NCI-H1436 (cell line): ENCODE measurements around the gene SPINT2.
"Not testable (repeated sequence)": the region's sequence is repeated elsewhere in the genome, so short reads cannot be mapped to it uniquely, and the experiment has no call there.

ENCODE experiments used
- DNase-seq: peaks from one replicate; lab custom pipeline; 2025; lab: John Stamatoyannopoulos, UW

Gene SPINT2, protein sequence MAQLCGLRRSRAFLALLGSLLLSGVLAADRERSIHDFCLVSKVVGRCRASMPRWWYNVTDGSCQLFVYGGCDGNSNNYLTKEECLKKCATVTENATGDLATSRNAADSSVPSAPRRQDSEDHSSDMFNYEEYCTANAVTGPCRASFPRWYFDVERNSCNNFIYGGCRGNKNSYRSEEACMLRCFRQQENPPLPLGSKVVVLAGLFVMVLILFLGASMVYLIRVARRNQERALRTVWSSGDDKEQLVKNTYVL

DNA sequence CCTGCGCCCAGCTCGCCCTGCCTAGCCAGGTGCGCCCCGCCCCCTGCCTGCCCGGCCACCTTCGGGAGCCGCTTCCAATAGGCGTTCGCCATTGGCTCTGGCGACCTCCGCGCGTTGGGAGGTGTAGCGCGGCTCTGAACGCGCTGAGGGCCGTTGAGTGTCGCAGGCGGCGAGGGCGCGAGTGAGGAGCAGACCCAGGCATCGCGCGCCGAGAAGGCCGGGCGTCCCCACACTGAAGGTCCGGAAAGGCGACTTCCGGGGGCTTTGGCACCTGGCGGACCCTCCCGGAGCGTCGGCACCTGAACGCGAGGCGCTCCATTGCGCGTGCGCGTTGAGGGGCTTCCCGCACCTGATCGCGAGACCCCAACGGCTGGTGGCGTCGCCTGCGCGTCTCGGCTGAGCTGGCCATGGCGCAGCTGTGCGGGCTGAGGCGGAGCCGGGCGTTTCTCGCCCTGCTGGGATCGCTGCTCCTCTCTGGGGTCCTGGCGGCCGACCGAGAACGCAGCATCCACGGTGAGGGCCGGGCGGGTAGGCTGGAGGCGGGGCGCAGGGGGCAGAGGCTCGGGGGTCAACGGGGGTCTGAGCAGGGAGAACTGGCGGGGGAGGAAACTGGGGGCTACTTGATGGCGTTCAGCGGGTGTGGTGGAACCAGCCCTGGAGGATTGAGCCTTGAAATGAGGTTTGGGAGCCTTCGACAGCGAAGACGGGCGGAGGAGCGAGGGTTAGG is at the start of gene SPINT2:
Gene SPINT2, plus strand, starts transcription at position 88 of the 727 bp plus-strand sequence. Its CDS starts 320 bp downstream, at position 408.
- peak; percentile 99 for DNase-seq

DNA sequence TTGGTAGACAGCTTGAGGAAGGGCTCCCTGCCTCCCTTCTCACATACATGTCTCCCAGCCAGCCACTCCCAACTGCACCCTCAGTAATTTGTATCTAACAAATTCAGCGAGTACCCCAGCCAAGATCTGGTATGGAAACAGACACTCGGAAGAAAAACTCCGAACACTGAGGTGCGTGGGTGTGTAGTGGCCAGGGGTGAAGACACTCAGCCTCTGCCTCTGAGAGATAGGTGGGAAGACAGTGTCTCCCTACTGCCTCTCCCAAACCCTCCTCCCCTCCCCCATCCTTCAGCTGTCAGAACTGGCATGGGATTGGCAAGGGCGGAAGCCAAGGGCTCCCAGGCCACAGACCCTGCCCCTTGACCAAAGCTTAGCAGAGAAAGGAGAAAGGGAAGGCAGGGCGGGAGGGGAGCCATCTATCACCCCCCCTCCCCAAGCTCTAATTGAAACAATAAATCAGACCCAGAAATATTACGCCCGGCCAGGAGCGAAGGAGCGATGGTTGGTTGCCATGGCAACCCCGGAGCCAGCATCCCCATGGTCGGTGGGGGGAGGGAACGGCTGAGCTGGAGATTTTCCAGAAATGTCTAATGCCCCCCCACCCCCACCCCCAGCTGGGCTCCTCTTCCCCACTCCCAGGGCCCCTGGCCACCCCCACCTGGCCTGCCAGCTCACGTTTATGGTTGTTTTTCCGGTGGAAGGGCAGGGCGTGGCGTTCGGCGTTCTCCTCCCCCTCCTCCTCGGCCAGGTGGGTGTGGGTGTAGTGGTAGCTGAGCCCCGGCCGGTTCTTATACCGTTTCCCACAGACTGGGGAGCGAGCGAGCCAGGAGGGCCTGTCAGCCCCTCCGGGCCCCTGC is 47.4 kb upstream of the SPINT2 start:
- DNase-seq = no peak

DNA sequence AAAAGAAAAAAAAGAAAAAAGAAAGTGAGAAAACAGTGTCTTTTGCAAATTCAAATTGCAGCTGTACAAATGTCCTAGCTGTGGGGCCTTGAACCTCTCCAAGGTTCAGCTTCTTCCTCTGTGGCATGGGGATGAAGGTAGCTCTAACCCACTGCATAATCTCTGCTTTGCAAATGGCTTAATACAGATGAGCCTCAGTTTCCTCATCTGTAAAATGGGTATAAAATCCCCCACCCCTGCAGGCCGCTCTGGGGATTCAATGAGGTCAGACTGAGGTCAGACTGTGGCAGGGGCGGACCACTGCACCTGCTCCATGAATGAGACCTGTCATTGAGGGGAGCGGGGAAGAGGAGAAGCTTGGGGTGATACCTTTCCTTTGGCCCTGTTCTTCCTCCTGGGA is 46.2 kb upstream of the SPINT2 start:
- no peak for DNase-seq

DNA sequence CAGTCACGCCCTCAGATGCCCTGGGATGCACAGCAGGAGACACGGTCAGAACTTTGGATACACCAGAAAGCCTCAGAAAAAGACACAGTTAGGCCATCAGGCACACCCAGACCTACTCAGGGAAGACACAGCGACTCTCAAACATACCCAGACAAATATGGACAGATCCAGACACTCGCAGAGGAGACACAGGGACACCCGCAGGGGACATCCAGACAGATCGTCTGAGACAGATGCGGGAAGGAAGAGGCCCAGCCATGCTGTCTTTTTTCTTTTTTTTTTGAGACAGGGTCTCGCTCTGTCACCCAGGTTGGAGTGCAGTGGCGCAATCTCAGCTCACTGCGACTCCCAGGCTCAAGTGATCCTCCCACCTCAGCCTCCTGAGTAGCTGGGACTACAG is 45.2 kb upstream of the SPINT2 start:
- DNase-seq = no peak

DNA sequence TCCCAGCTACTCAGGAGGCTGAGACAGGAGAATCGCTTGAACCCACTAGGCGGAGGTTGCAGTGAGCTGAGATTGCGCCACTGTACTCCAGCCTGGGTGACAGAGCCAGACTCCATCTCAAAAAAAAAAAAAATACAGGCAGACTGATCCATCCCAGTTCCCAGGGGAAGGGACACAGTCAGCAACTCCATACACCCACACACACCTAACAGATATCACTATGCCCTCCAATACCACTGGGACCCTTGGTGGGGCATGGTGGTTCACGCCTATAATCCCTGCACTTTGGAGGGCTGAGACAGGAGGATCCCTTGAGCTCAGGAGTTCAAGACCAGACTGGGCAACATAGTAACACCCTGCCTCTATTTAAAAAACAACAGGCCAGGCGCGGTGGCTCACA is 43.0 kb upstream of the SPINT2 start:
- DNase-seq = no peak

DNA sequence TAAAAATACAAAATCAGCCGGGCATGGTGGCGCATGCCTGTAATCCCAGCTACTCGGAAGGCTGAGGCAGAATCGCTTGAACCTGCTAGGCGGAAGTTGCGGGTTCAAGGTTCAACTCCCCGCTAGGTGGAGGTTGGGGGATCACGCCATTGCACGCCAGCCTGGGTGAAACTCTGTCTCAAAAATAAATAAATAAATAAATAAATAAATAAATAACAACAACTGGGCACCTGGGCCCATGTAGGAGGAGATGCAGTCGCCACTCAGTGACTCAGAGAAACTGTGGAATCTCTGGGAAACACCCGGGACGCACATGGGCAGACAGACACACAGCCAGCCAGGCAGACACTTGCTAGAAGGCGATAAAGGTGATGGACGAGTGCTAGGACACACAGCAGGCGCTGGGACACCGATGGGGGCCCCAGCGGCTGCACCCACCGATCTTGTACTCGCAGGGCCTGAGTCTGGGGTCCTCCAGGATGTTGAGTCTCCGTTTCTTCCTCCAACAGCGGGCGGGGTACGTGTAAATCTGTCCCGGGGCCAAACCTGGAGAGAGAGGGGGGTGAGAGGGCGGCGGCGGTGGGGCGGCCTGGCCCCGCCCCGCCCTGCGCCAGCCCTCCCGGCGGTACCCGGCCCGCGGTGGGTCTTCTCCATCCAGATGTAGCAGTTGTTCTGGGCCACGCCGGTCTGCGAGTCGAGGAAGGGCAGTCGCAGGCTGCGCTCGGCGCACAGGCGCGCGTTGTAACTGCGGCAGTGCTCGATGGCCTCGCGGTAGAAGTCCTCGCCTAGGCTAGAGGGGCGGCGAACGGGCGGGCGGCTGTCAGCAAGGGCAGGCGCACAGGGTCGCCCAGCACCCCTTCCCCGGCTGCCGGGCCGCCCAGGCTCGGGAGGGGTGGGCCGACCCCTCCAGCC is 42.2 kb upstream of the SPINT2 start:
- no peak for DNase-seq

DNA sequence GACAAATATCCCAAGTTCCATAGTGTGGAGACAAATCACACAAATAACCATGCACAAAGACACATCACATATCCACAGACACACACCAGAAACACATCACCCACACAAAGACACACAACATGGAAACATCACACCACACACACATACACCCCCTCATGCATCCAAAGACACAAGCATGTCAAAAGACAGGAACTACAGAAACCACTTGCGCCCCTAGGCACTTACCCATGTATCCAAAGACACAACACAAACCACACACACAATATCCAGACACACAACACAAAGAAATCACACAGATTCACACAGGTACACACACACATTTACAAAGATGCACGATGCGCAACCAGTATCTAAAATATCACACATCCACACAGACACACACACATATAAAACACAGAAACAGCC is 41.3 kb upstream of the SPINT2 start:
- no peak for DNase-seq

DNA sequence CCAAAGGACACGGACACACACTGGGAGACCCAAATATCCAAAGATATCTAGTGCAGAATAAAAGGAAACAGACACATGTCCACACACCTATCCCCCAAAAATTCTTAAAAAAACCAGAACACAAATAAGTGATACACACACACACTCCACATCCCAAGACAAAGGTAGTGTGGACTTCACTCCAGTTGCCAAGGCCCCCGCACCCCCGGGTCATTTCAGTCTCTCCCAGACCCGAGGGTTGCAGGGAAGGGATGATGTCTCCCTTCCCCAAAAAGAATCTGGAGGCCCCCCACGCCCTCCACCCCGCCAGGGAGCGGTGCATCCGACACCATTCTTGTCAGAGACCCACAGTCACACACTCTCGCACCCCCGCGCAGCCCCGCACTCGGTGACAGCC is 40.8 kb upstream of the SPINT2 start:
- no peak for DNase-seq

DNA sequence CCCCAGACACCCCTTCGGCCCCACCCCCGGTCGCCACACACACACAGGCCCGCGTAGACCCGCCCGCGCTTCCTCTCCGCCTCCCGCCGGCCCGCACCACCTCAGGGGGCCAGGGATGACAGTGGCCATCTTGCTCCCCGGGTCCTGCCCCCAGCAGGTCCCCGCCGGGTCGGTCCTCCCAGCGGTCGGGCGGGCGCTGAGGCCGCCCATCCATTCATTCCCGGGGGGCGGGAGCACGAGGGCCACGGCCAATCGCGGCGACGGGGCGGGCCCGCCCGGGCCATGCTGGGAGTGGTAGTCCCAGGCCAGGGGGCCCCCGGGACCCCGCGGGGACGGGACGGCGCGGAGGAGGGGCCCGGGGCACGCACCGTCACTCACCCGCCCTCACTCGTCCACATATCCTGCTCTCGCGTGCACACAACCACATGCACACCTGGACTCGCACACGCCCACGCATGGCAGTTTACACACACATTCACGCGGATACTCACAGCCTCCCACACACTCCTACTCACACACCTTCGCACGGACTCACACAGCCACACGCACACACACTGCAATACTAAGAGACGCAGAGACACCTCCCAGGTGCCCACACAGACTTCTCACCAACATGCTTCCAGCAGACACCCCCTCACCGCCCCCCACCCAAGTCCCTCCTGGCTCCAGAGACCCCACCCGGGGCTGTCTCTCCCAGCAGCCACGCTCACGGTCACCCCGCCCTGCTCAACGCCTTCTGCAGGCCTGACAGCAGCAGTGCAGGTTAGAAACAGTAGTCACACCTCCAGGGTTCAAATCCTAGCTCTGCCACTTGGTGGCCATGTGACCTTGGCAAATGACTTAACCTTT is 40.1 kb upstream of the SPINT2 start, which contains the start of gene DPF1:
Gene DPF1, minus strand, starts transcription at position 209 of the 849 bp plus-strand sequence. Its CDS starts 80 bp downstream, at position 129.
- peak; percentile 82 for DNase-seq

DNA sequence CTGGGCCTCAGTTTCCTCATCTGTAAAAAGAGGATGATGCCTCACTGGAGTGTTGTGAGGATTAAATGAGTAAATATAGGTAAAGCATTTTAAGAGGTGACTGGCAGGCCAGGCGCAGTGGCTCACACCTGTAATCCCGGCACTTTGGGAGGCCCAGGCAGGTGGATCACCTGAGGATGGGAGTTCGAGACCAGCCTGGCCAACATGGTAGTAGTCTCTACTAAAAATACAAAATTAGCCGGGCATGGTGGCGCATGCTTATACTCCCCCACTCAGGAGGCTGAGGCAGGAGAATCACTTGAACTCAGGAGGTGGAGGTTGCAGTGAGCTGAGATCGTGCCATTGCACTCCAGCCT is 39.5 kb upstream of the SPINT2 start:
- not testable (repeated sequence) for DNase-seq

DNA sequence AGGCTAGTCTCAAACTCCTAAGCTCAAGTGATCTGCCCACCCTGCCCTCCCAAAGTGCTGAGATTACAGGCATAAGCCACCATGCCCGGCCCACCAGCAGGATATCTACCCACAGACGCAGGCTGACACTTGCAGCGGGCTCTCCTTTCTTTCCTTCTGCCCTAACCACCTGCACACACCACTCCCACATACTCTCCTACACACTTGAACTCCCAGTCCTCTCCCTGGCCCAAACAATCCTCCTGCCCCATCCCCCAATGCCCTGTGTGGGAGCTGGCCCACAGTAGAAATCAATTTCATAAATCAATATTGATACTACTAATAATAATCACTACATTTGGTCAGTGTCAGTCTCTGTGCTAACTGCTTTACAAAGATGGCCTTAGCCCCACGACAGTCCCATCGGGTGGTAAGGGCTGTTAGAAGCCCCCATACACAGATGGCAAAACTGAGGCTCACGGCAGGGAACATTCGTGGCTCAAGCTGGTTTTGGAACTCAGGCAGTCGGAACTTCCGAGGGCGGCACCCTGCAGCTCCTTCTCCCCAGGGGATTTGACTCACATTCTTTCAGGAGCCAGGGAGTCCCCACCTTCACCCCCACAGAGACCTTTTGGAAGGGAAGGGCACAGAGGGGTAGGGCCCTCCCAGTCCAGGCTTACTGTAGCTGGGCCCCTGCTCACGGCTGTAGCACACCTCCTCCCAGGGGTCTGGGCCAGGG is 36.9 kb upstream of the SPINT2 start:
- DNase-seq = no peak

DNA sequence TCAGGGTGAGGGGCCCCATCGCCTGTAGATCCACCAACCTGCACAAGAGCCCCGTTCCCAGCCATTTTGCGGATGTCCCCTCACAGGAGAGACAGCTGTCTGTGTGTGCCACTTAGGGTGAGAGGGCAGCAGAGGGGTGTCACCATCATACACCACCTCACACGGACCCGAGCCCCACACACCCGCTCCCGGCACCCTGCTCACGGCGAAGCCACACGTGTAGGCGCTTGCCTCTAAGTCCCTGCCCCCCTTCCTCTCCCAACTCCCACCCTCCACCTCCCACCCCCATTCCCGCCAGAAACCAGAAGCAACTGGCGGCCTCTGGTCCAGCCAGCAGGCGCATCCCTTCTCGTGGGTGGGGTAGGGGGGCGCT is 36.4 kb upstream of the SPINT2 start:
- DNase-seq = no peak

DNA sequence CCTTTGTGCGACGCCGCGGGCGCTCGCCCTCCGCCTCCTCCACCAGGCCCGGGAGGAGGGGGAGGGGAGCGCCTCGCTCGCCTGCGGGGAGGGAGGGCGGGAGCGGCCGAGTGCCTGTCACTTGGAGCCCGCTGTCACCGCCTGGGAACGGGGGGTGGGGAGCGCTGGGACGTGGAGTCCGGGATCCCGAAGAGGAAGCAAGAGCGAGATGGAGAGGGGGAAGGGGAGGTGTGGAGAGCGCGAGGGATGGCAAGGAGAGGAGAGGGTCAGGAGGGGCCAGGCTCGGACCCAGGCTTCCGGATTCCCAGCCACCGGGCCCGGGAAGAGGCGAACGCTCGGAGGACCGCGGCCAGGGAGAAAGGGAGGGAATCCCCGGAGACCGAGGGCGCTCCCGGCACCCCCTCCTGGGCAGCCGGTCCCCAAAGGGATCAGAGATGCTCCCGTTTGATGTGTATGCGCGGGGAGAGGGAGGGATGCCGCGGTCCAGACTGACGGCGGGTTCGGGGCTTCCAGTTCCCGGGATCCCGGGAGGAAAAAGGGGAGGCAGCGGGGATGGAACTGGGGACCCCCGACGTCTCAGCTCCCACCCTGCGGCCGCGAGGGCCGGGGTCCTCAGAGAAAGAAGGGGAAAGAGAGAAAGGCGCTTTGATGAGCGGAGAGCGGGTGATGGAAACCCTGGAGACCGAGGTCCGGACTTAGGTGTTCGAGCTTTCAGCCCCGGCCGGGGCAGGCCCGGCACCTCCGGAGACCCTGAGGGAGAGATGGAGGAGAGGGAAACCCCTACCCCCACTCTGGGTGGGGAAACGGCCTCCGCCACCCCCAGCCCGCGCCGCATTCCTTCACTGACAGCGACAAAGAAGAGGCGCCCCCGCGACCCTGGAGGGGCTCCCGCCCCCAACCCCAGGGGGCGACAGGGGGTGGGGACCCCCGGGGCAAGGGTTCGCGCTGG is 35.6 kb upstream of the SPINT2 start:
- DNase-seq = peak; percentile 35

DNA sequence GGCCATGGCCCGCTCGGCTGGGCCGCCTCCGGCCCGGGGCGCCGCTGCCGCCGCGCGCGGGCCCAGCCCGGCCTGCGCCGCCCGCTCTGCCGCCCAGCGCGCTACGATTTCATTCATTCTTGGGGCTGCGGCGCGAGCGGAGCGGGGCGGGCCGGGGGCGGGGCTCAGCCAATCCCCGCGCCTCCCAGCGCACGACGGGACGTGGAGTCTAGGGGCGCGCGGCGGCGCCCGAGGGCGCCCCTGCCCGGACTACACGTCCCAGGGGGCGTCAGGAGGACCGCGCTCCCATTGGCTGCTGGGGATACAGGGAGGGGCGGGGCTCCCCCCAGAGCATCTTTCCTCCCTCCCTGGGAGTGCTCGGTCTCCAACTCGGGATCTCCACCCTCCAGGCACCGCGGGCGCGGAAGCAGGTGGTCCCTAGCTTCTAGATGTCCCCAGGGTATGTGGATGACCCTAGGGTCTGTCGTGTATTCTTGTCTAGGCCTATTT is 34.7 kb upstream of the SPINT2 start:
- peak; percentile 92 for DNase-seq

DNA sequence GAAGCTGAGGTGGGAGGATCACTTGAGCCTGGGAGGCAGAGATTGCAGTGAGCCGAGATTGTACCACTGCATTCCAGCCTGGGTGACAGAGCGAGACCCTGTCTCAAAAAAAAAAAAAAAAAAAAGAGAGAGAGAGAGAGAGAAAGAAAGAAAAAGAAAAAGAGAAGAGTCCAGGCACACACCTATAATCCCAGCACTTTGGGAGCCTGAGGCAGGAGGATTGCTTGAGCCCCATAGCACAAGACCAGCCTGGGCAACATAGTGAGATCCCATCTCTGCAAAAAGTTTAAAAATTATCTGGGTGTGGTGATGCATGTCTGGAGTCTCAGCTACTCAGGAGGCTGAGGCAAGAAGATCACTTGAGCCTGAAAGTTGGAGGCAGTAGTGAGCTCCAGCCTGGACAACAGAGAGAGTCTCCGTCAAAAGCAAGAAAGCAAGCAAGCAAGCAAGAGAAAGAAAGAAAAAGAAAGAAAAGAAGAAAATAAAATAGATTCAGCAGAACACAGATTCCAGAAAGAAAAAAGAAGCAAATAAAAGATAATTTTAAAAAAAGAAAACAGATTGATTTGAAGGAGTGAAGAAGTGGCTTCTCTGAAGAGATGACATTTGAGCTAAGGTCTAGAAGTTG is 33.8 kb upstream of the SPINT2 start:
- not testable (repeated sequence) for DNase-seq

DNA sequence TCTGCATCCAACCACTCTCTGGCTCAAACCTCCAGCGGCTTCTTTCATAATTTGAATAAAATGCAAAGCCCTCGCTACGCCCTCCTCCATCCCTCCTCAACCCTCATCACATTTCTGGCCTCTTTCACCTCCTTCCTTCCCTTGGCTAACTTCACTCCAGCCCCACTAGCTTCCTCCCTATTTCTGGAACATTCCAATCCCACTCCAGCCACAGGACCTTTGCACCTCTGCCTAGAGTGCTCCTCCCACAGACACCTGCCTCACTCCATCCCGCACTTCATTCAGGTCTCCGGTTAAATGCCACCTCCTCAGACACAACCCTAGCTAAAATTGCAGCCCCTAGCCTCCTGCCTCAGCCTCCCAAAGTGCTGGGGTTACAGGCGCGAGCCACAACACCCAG is 32.5 kb upstream of the SPINT2 start:
- DNase-seq = no peak

DNA sequence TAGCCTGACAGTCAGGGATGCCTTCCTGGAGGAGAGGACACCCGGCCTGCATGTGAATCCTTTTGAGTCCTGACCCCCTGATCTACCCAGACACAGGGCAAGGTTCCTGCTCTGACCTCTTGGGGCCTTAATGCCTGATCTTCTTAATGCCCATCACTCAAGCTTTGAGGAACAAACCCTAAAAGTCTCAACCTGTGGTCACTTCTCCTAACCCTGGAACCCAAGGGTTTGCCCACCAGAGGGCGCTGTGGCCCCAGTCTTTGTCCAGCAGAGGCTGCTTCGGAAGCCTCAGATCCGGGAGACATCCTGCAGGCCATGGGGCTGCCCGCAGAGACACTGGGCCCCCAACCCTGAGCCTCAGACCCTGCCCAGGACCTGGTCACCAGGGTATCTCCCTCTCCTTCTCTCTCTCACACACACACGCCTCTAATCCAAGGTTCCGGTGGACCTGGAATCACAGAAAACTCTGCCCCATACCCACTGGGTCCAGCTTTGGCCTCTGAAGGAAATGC is 30.6 kb upstream of the SPINT2 start:
- peak; percentile 51 for DNase-seq

DNA sequence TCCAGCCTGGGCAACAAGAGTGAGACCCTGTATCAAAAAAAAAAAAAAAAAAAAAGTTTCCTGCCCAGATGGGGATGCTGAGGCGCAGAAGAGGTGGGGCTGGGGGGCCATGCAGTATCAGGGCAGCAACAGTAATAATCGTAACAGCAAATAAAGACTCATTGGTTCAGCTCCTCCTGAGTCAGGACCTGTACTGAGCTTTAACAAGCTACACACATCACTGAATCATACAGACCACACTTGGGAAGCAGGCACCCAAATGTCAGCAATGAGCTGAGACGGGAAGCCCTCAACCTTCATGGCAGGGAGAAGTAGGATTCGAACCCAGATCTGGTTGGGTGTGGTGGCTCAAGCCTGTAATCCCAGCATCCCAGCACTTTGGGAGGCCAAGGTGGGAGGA is 29.8 kb upstream of the SPINT2 start:
- DNase-seq = no peak
